A673 (cell line): ENCODE measurements around the gene TAGLN. TPM values are rescaled to one million over a fixed set of nuclear protein-coding genes. Genes with fewer than 3 reads are reported as not detected.

Experiments
- BruUV-seq: library from RNA; stranded (reverse); fragments of 400-500 nt; replicated peaks from 2 replicates; lab custom pipeline; 2021; lab: Mats Ljungman, UMichigan
- CTCF ChIA-PET: fragments of 300-600 bp; sonication (Branson Sonifier 250); formaldehyde crosslinking; loops from one replicate; lab custom pipeline; 2022; ENCODE audit warnings: antibody characterized with exemption; lab: Charles Lee
- POLR2A ChIA-PET: fragments of 300-600 bp; sonication (Branson Sonifier 250); formaldehyde crosslinking; loops from one replicate; lab custom pipeline; 2022; ENCODE audit warnings: antibody characterized with exemption; ENCODE audit not compliant: low non-redundant PET; lab: Charles Lee
- DNase-seq: peaks from one replicate; pipeline ENCODE4 v3.0.0-alpha.2; 2015; ENCODE audit warnings: low spot score
- H3K27ac ChIP-seq: fragments of 200-600 bp; sonication (generic); 2 replicates; pipeline ENCODE4 v1.5.1; 2016; ENCODE audit warnings: mixed run types, low read depth, mild to moderate bottlenecking, mixed read lengths, antibody characterized with exemption, low read length; ENCODE audit not compliant: poor library complexity, severe bottlenecking
- H3K27me3 ChIP-seq: fragments of 200-600 bp; sonication (generic); replicated peaks from 2 replicates; pipeline ENCODE4 v1.6.1; 2017; ENCODE audit warnings: mixed run types, low read depth, mild to moderate bottlenecking, mixed read lengths, antibody characterized with exemption, low read length; ENCODE audit not compliant: insufficient read depth, poor library complexity
- H3K36me3 ChIP-seq: fragments of 200-600 bp; sonication (generic); 2 replicates; pipeline ENCODE4 v1.6.1; 2016; ENCODE audit warnings: mixed run types, mild to moderate bottlenecking, mixed read lengths, antibody characterized with exemption, low read length; ENCODE audit not compliant: insufficient read depth, poor library complexity, severe bottlenecking
- H3K4me1 ChIP-seq: fragments of 200-600 bp; sonication (generic); 2 replicates; pipeline ENCODE4 v1.6.1; 2017; ENCODE audit warnings: mixed run types, mild to moderate bottlenecking, mixed read lengths, antibody characterized with exemption, low read length; ENCODE audit not compliant: insufficient read depth, poor library complexity, severe bottlenecking
- H3K4me3 ChIP-seq: fragments of 200-600 bp; sonication (generic); 2 replicates; pipeline ENCODE4 v1.5.1; 2016; ENCODE audit warnings: low read depth, mixed run types, mild to moderate bottlenecking, mixed read lengths, low read length; ENCODE audit not compliant: poor library complexity, severe bottlenecking
- H3K9me3 ChIP-seq: fragments of 200-600 bp; sonication (generic); 2 replicates; pipeline ENCODE4 v1.6.1; 2016; ENCODE audit warnings: mixed run types, low read depth, mild to moderate bottlenecking, mixed read lengths, antibody characterized with exemption, low read length; ENCODE audit not compliant: poor library complexity, severe bottlenecking
- EZH2 ChIP-seq: fragments of 200-600 bp; sonication (generic); IDR thresholded peaks from 2 replicates; pipeline ENCODE4 v1.6.1; 2017; ENCODE audit warnings: borderline replicate concordance, low read depth, mild to moderate bottlenecking, mixed read lengths, antibody characterized with exemption, low read length; ENCODE audit not compliant: poor library complexity, severe bottlenecking
- intact Hi-C: fragments of 100-400 bp; cut with micrococcal nuclease; formaldehyde crosslinking; loops from one replicate; pipeline ENCODE4 v1.10.0; 2022; ENCODE audit not compliant: unreplicated experiment
- total RNA-seq: library from RNA; stranded (reverse); gene quantifications from 2 replicates; pipeline ENCODE4 v1.2.3, GENCODE V29; 2021
- TF ChIP-seq, protein P1 (sequence below): fragments of 300-800, 200-600 bp; sonication (generic); conservative IDR thresholded peaks from 2 replicates; pipeline ENCODE4 v1.5.1; 2017; ENCODE audit warnings: low read depth, mild to moderate bottlenecking, antibody characterized with exemption, low read length, moderate library complexity, mixed read lengths

Gene TAGLN
- total RNA-seq, 1 experiment from 2014 or later = 27.2 TPM

DNA sequence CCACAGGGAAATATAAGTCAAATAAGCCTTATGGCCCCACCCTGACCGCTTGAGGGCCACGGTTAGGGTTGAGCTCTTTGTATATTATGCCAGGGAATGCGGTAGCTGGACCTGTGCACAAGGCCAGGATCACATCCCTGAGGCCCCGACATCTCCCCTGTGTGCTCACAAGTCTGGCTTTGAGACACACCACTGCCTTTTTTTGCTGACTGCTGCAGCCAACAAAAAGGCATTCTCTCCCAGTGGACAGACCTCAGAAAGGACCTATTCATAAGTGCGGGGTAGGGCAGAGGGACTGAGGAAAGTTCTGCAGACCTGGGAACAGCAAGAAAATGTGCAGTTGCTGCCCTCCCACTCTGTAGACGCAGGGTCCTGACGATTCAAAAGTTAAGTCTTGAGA, 24.1 kb upstream of the TAGLN start:
- H3K27ac ChIP-seq = peak overlapping the region; percentile 1
- no peaks in the 10 kb centered on the region for H3K9me3 ChIP-seq
- H3K4me3 ChIP-seq = no peak overlapping the region
- H3K27me3 ChIP-seq = no peaks in the 10 kb centered on the region
- H3K4me1 ChIP-seq = peaks cover 14% of the 10 kb centered on the region
- ChIA-PET CTCF (interaction anchor here (1.0 kb wide), 1 partner anchor 31 kb away, joined by 4 read pairs; the partner anchor contains the start of gene PAFAH1B2), POLR2A (no interaction called here)
- intact Hi-C loops = loop anchor here (5.0 kb wide), 1 partner anchor 33 kb away; the partner anchor contains the start of gene PAFAH1B2
- H3K36me3 ChIP-seq = peaks cover 19% of the 10 kb centered on the region
- DNase-seq = no peak
- BruUV-seq = no TSS peak
- no peak for TF ChIP-seq EZH2
- TF ChIP-seq, protein P1, sequence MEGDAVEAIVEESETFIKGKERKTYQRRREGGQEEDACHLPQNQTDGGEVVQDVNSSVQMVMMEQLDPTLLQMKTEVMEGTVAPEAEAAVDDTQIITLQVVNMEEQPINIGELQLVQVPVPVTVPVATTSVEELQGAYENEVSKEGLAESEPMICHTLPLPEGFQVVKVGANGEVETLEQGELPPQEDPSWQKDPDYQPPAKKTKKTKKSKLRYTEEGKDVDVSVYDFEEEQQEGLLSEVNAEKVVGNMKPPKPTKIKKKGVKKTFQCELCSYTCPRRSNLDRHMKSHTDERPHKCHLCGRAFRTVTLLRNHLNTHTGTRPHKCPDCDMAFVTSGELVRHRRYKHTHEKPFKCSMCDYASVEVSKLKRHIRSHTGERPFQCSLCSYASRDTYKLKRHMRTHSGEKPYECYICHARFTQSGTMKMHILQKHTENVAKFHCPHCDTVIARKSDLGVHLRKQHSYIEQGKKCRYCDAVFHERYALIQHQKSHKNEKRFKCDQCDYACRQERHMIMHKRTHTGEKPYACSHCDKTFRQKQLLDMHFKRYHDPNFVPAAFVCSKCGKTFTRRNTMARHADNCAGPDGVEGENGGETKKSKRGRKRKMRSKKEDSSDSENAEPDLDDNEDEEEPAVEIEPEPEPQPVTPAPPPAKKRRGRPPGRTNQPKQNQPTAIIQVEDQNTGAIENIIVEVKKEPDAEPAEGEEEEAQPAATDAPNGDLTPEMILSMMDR = no peak

DNA sequence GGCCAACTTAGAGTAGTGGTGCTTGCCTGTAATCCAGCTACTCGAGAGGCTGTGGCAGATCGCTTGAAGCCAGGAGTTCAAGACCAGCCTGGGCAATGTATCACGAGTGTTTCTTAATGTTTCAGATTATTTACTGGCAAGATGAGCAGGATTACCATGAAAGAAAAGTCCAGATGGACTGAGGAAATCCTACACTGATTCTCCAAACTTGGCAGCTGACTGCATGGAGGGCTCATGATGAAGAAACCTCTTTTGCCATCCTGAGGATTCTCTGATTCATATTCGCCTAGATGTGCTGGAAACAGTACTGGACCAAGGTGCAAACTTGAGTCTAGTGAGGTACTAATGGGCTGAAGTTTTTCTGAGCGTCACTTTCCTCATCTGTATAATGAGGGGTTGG, 23.4 kb upstream of the TAGLN start:
- no peak for DNase-seq
- CTCF ChIA-PET = no interaction called here
- Histone ChIP-seq H3K27ac (peak overlapping the region; percentile 1), H3K4me1 (peaks cover 21% of the 10 kb centered on the region), H3K27me3 (no peaks in the 10 kb centered on the region), H3K4me3 (no peak overlapping the region), H3K9me3 (no peaks in the 10 kb centered on the region), H3K36me3 (peaks cover 12% of the 10 kb centered on the region)
- POLR2A ChIA-PET = interaction anchor here (0.5 kb wide), 1 partner anchor 78 kb away, joined by 6 read pairs; the partner anchor contains the start of gene SIK3
- BruUV-seq = no TSS peak
- no peak for TF ChIP-seq EZH2
- TF ChIP-seq, protein P1 = no peak
- intact Hi-C loops = loop anchor here (5.0 kb wide), 1 partner anchor 33 kb away; the partner anchor contains the start of gene PAFAH1B2

DNA sequence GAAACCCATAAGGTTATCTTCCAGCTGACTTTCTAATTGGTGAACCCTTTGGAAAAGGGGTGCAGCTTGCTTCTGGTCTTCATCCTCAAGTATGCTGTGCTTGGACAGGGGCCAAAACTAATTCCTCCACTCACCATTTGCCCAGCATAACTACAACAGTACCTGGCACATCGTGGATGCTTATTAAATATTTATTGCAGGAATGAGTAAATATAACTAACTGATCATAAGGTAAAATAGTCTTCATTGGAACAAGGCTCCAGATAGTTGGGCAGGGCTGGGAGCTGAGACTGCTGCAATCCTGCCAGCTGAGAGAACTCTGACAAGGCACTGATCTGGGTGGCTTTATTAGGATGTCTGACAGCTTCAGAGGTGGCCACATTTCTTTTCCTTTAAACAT, 23.0 kb upstream of the TAGLN start:
- no peak overlapping the region for H3K4me3 ChIP-seq
- H3K4me1 ChIP-seq = peaks cover 25% of the 10 kb centered on the region
- no peak for TF ChIP-seq EZH2
- TF ChIP-seq, protein P1 = no peak
- POLR2A ChIA-PET = interaction anchor here (0.5 kb wide), 1 partner anchor 78 kb away, joined by 6 read pairs; the partner anchor contains the start of gene SIK3
- peaks cover 8% of the 10 kb centered on the region for H3K36me3 ChIP-seq
- no peak for DNase-seq
- BruUV-seq = no TSS peak
- H3K9me3 ChIP-seq = no peaks in the 10 kb centered on the region
- no peak overlapping the region for H3K27ac ChIP-seq
- no peaks in the 10 kb centered on the region for H3K27me3 ChIP-seq
- CTCF ChIA-PET = no interaction called here
- intact Hi-C loops = loop anchor here (5.0 kb wide), 1 partner anchor 34 kb away; the partner anchor contains the start of gene PAFAH1B2
